ENCODE results near the gene LPAR5. TPM values are rescaled to one million over a fixed set of nuclear protein-coding genes. Genes with fewer than 3 reads are reported as not detected.

LPAR5 gene
- total RNA-seq, 6 experiments from 2014 or later: 0.31 to 1.5 (median 0.78) TPM

DNA sequence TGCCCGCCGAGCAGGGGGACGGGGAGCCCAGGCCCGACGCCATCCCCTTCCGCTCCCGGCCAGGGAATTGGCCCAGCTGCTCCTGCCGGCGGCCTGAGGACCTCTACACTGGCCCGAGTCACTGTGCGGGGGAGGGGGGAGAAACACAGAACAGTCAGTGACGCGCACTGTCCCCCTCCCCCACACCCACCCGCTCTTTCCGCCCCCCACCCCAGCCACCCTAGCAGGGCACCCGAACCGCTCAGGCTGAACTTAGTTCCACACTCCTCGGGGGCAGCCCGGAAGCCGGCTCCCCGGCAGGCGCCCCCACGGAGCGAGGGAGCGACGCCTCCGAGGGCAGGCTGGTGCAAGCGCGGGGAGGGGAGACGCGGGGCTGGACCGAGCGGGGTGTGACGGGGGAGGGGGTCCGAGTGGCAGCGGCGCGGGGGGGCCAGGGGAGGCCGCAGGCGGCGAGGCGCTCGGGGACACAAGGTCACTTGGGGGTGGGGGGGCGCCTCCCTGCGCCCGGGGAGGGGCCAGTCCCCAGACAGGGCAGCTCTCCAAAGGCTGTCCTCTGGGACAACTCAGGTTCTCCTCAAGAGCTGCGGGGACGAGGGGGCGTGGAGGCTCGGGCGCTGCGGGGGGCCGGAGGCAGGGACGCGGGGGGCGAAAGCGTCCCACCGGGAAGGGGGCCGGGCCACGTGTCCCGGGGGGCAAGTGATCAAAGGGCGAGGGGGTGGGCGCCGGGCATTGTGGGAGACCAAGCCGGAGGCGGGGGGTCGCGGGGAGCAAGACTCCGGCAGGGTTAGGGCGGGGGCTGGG, 29.2 kb downstream of the LPAR5 start:
- Histone ChIP-seq H3K36me3 (peaks cover 1 to 10% (median 6%) of the 10 kb centered on the region in 4 donors), H3K4me1 (peaks cover 0 to 35% (median 11%) of the 10 kb centered on the region in 4 donors), H3K27ac (peak overlapping the region; percentile 85 to 93 (median 86)), H3K9me3 (no peaks in the 10 kb centered on the region), H3K4me3 (peak overlapping the region; percentile 79 to 85 (median 82)), H3K27me3 (no peaks in the 10 kb centered on the region)
- 0% methylated on average over 4 of the region's 70 CpGs for WGBS (ENCODE audit: insufficient coverage, low coverage, low lambda C conversion rate, missing lambda C conversion rate)
- no peak for TF ChIP-seq POLR2A (IDR thresholded peaks at IDR 0.05)
- TF ChIP-seq, protein P1, sequence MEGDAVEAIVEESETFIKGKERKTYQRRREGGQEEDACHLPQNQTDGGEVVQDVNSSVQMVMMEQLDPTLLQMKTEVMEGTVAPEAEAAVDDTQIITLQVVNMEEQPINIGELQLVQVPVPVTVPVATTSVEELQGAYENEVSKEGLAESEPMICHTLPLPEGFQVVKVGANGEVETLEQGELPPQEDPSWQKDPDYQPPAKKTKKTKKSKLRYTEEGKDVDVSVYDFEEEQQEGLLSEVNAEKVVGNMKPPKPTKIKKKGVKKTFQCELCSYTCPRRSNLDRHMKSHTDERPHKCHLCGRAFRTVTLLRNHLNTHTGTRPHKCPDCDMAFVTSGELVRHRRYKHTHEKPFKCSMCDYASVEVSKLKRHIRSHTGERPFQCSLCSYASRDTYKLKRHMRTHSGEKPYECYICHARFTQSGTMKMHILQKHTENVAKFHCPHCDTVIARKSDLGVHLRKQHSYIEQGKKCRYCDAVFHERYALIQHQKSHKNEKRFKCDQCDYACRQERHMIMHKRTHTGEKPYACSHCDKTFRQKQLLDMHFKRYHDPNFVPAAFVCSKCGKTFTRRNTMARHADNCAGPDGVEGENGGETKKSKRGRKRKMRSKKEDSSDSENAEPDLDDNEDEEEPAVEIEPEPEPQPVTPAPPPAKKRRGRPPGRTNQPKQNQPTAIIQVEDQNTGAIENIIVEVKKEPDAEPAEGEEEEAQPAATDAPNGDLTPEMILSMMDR (IDR thresholded peaks at IDR 0.05): no peak
- DNase-seq (peak; percentile 78 to 84 (median 84)), ATAC-seq (peak; percentile 55 to 70 (median 62))
- intact Hi-C loops (cut with DNase I): no loop called here

DNA sequence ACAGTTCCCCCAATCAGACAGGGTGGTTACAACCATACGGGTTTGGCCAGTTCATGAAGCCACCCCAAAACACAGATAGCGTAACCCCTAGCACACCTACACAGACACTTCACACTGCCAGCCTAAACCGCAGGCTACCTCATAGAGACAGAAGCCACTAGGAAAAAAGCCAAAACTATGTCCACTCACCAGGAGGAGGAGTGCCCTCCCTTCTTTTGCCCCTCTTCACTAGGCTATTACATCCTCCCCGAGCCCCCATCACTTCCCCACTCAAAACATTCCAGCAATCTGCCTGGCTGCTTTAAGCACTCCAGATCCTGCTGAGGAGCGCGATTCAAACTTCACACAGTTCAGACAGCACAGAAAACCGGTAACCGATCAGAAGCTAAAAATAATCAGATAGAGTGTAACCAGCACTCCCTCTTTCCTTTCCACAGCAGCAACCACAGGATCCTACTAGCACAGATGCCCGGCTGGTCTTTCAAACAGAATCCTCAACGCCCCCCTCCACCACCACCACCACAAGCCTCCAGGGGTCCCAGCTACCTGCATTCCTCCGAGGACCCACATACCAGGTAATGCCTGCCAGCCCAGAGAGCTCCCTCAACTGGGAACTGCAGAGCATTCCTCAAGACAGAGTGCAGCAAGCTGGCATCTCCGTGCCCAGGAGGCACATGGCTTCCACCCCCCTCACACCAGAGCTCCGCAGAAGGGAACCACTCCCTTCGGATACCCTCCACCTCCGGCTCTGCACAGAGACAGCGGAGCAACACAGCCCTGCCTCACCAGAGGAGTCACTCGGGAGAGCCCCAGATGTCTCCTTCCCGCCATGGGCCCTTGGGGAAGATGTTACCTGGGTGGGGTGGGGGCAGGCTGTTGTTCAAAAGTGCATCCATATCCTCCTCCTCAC, 30.1 kb downstream of the LPAR5 start:
- Histone ChIP-seq H3K9me3 (no peaks in the 10 kb centered on the region), H3K27me3 (no peaks in the 10 kb centered on the region), H3K4me1 (peaks cover 0 to 35% (median 11%) of the 10 kb centered on the region in 4 donors), H3K4me3 (peak overlapping the region; percentile 79 to 85 (median 82)), H3K36me3 (peaks cover 7 to 19% (median 12%) of the 10 kb centered on the region in 4 donors), H3K27ac (peak overlapping the region; percentile 85 to 93 (median 86))
- intact Hi-C loops (cut with DNase I): no loop called here
- DNase-seq (no peak), ATAC-seq (peak; percentile 2 to 18 (median 6))
- TF ChIP-seq, protein P1 (IDR thresholded peaks at IDR 0.05): no peak
- TF ChIP-seq POLR2A (IDR thresholded peaks at IDR 0.05): no peak
- WGBS (ENCODE audit: insufficient coverage, low coverage, low lambda C conversion rate, missing lambda C conversion rate): under 1% methylated on average over 17 of the region's 18 CpGs

DNA sequence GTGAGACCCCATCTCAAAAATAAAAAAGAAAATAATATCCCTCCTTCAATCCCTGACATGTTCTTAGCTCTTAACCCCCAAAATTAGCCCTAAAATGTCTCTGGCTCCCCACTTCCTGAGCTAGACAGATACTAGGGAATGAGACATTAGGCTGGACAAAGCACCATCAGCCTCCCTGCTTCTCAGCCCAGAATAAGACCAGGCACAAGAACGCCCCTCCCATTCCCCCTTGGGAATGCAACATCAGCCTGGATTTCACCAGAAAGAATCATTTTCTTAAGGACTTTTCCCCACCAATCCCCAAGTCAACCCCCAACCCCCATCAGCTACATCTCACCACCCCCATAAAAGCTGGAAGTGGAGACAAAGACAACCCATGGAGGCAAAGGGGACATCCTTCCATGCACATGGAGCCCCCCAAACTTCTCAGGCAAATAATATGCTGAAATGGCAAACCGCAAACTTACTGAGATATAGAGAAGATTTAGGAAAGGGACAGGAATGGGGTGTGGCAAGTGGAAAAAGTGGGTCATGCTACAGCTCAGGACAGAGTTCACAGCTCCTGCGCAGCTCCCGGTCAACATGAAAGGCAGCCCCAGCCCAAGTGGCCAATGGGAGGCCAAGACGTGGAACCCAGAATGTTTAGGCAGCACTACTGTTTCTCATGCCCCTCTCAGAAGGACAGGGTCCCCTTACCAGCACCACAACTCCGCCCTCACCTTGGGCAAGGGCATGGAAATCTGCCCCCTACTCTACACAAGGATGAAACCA, 31.3 kb downstream of the LPAR5 start:
- H3K27ac ChIP-seq: peak overlapping the region in 2 of 3 donors; percentile 56 to 85
- peak in 3 of 4 donors; percentile 10 to 30 (median 11) for ATAC-seq
- WGBS (ENCODE audit: insufficient coverage, low coverage, low lambda C conversion rate, missing lambda C conversion rate): 20% methylated on average over 5 of the region's 6 CpGs

More for the DNA sequence above, 31.3 kb downstream of the LPAR5 start:
- Histone ChIP-seq H3K36me3 (peaks cover 11 to 31% (median 22%) of the 10 kb centered on the region in 4 donors), H3K4me1 (peaks cover 0 to 35% (median 11%) of the 10 kb centered on the region in 4 donors), H3K9me3 (no peaks in the 10 kb centered on the region), H3K27me3 (no peaks in the 10 kb centered on the region), H3K4me3 (peak overlapping the region; percentile 16 to 82 (median 79))
- intact Hi-C loops (cut with DNase I): no loop called here
- TF ChIP-seq, protein P1 (IDR thresholded peaks at IDR 0.05): no peak
- no peak for TF ChIP-seq POLR2A (IDR thresholded peaks at IDR 0.05)
- peak; percentile 54 to 65 (median 64) for DNase-seq
